Kidney tubule cell (primary cell): ENCODE measurements around the gene CYP3A4.
"Not testable (repeated sequence)": the region's sequence is repeated elsewhere in the genome, so short reads cannot be mapped to it uniquely, and the experiment has no call there.

Source experiments
- DNase-seq: peaks from one replicate; pipeline ENCODE4 v3.0.0-alpha.2; 2018; ENCODE audit warnings: low spot score

Gene CYP3A4

DNA sequence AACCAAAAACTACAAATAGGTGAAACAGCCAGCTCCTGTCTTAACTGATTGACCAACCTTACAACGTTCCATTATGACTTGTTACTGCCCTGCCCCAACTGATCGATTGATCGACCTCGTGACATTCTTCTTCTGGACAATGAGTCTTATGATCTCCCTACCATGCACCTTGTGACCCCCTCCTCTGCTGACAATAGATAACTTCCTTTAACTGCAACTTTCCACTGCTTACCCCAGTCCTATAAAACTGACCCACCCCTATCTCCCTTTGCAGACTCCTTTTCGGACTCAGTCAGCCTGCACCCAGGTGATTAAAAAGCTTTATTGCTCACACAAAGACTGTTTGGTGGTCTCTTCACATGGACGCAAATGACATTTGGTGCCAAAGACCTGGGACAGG, 60.8 kb downstream of the CYP3A4 start:
- not testable (repeated sequence) for DNase-seq

DNA sequence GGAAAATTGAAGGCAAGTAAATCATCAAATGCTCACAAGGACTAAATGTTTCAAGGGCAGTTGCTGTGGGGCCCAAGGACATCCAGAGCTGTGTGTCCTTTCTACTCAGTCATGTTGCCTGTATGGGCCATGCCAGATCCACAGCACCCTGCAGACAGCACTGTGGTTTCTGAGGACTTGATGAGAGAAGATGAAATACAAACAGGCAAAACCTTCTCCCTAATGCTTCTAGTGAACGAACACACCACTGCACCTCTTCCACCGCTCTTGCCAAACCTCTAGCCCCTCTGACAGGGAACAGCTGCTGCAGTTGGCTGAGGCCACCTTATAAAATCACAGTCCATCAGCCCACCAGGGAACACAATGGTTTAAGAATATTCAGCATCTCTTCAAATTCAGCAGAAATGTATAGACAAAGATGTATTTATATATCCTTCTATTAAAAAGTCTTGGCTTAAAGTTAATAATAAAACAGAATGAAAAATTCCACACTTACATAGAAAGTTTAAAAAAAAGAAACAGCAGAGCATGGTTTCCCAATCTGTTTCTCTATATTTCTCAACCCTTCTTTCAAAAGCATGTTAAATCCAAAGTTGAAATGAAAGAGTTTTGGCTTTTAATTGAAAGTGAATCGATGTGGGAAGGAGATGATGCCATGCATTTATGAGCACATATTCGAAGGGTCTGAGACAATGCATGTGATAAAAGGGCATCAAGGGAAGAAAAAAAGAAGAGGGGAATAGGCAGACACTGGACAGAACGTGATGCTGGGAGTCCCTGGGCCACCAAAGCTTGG, 63.0 kb downstream of the CYP3A4 start:
- DNase-seq = no peak

GRCh38 chr7:99719996-99720769, 63.8 kb downstream of the CYP3A4 start:
- peak; percentile 45 for DNase-seq

GRCh38 chr7:99713995-99714570, 69.9 kb downstream of the CYP3A4 start:
- no peak for DNase-seq

DNA sequence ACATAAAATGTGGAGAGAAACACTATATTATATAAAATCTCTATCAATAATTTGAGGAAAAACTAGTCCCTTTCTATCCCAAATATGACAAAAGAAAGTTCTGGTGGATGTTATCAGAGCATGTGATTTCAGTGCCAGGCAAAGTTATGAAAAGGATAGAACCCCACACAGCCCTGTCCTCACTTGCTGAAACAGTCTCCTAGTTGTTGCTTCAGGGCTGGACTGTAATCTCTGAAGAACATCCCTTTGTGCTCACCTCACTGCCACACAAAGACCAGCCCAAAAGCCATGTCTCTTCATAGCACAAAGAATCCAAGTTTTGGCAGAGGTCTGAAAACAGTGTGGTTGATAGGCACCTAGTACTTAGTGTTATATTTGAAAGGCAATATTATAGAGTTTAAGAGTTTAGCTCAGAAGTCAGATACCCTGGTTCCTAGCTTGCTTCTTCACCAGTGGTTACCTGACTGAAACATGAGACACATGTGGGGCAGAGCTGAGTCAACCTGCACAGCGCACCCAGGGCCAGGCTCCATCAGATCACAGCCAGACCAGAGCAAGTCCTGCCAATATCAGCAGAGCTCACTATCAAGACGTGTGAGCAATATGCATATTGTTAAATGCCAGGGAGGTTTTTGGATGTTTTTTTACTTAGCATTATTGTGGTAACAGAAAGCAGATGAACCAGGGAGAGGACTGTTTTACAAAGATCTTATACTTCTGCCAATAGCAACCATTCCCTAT, 74.0 kb downstream of the CYP3A4 start:
- no peak for DNase-seq

- DNase-seq = no peak
These were observed 74.7 kb downstream of the CYP3A4 start for GRCh38 chr7:99709260-99709659.

DNA sequence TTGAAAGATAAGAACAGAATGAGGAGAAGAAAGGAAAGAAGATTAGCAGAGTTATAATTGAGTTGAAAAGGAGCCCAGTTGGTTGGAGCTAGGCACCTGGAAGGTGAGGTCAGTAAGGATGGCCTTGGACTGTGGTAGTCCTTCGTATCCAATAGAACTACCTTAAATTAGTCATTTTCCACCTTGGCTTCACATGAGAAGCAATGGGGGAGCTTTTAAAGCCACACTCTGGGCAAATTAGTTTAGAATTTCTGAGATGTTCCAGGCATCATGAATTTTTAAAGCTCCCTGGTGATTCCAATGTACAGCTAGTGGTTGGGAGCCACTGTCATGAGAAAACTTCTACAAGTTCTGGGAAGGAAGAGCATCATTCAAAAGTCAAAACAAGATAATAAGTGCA, 76.9 kb downstream of the CYP3A4 start:
- peak; percentile 18 for DNase-seq
